Measurements from ENCODE around the gene MPG.

DNA sequence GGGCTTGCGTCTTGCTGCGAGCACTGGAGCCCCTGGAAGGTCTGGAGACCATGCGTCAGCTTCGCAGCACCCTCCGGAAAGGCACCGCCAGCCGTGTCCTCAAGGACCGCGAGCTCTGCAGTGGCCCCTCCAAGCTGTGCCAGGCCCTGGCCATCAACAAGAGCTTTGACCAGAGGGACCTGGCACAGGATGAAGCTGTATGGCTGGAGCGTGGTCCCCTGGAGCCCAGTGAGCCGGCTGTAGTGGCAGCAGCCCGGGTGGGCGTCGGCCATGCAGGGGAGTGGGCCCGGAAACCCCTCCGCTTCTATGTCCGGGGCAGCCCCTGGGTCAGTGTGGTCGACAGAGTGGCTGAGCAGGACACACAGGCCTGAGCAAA is 7.4 kb downstream of the MPG start:
- TF ChIP-seq, protein P1, sequence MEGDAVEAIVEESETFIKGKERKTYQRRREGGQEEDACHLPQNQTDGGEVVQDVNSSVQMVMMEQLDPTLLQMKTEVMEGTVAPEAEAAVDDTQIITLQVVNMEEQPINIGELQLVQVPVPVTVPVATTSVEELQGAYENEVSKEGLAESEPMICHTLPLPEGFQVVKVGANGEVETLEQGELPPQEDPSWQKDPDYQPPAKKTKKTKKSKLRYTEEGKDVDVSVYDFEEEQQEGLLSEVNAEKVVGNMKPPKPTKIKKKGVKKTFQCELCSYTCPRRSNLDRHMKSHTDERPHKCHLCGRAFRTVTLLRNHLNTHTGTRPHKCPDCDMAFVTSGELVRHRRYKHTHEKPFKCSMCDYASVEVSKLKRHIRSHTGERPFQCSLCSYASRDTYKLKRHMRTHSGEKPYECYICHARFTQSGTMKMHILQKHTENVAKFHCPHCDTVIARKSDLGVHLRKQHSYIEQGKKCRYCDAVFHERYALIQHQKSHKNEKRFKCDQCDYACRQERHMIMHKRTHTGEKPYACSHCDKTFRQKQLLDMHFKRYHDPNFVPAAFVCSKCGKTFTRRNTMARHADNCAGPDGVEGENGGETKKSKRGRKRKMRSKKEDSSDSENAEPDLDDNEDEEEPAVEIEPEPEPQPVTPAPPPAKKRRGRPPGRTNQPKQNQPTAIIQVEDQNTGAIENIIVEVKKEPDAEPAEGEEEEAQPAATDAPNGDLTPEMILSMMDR (IDR thresholded peaks at IDR 0.05): no peak
- TF ChIP-seq EP300 (IDR thresholded peaks at IDR 0.05; ENCODE audit: low read depth): no peak
